ENCODE measurements around the gene ZNF467. TPM values are rescaled to one million over a fixed set of nuclear protein-coding genes. Genes with fewer than 3 reads are reported as not detected.

Gene ZNF467
- total and polyA plus RNA-seq, 8 donors: 3.1 to 16.4 (median 12.2) TPM; not detected in 1

DNA sequence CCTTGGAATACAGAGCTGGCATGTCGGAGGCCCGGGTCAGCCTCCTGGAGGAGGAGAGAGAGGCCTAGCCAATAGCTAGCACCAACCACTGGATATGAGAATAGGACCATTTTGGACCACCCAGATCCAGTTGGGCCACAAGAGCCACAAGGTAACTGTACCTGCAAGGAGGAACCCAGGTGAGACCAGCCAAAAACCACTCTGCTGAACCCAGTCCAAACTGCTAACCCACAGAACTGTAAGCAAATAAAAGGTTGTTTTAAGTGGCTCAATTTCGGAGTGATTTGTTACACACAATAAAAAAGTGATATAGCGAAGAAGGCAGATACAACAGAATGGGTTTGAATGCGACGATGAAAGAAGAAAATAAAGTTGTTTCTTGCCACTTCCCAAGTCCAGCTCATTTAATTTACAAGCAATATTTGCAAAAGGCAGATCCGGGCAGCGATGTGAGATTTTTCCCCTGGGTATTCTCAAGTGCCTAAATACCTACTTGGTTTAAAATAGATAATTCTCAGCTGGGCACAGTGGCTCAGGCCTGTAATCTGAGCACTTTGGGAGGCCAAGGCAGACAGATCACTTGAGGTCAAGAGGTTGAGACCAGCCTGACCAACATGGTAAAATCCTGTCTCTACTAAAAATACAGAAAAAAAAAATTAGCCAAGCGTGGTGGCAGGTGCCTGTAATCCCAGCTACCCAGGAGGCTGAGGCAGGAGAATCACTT lies 23.1 kb downstream of the ZNF467 start:
- H3K4me1 ChIP-seq: peaks cover 0 to 2% (median 0%) of the 10 kb centered on the region in 4 donors
- no peak for DNase-seq
- H3K27me3 ChIP-seq: no peaks in the 10 kb centered on the region
- 95 to 97% (median 96%) methylated on average over 7 to 9 of the region's 9 CpGs for WGBS, 5 donors
- no peaks in the 10 kb centered on the region for H3K36me3 ChIP-seq
- intact Hi-C loops (cut with DNase I; ENCODE audit: low total_unique reads): no loop called here
- TF ChIP-seq, protein P1, sequence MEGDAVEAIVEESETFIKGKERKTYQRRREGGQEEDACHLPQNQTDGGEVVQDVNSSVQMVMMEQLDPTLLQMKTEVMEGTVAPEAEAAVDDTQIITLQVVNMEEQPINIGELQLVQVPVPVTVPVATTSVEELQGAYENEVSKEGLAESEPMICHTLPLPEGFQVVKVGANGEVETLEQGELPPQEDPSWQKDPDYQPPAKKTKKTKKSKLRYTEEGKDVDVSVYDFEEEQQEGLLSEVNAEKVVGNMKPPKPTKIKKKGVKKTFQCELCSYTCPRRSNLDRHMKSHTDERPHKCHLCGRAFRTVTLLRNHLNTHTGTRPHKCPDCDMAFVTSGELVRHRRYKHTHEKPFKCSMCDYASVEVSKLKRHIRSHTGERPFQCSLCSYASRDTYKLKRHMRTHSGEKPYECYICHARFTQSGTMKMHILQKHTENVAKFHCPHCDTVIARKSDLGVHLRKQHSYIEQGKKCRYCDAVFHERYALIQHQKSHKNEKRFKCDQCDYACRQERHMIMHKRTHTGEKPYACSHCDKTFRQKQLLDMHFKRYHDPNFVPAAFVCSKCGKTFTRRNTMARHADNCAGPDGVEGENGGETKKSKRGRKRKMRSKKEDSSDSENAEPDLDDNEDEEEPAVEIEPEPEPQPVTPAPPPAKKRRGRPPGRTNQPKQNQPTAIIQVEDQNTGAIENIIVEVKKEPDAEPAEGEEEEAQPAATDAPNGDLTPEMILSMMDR (IDR thresholded peaks at IDR 0.05): no peak
- TF ChIP-seq POLR2A (IDR thresholded peaks at IDR 0.05) (no peak), POLR2AphosphoS5 (IDR thresholded peaks at IDR 0.05) (no peak), EP300 (IDR thresholded peaks at IDR 0.05) (no peak)
- H3K27ac ChIP-seq: no peak overlapping the region
- no peak overlapping the region for H3K4me3 ChIP-seq
- no peaks in the 10 kb centered on the region for H3K9me3 ChIP-seq

DNA sequence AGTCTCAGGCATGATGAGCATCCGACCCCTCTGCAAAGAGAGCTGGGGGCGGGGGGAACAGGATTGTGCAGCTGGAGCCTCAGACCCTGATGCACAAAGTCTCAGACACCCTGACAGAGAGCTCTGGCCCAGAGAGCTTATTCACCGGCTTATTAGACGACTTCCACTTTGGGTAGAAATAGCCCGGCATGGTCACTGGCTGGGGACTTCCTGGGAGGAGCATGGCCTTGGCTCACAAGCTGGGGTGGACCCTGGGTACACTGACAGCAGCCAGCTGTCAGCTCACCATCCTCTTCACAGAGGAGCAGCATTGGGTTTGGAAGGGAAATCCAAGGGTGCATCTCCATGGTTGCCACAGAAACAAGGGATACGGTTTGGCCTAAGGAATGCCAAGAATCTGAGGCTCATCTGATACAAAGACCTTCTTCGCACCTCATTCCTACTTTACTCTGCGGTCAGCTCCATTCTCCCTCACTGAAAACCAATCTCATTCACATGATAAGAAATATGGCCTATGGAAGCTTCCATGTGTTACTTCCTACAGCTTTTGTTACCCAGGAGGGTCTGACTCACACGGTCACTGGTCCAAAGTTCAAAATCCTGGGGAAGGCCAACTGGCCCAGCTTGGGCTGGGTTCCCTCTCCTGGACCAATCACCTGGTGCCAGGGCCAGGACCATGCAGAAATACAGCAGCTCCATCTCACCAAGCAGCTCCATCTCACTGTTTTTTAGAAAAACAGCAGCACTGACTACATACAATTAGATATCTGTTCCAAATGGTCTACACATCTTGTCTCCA lies 25.1 kb downstream of the ZNF467 start:
- Histone ChIP-seq H3K36me3 (no peaks in the 10 kb centered on the region), H3K4me3 (no peak overlapping the region), H3K27ac (no peak overlapping the region), H3K4me1 (peaks cover 0 to 16% (median 6%) of the 10 kb centered on the region in 4 donors), H3K27me3 (no peaks in the 10 kb centered on the region), H3K9me3 (no peaks in the 10 kb centered on the region)
- TF ChIP-seq, protein P1 (IDR thresholded peaks at IDR 0.05): no peak
- no peak for DNase-seq
- intact Hi-C loops (cut with DNase I; ENCODE audit: low total_unique reads): no loop called here
- WGBS, 5 donors: 62 to 73% (median 65%) methylated on average over 9 of the region's 9 CpGs

DNA sequence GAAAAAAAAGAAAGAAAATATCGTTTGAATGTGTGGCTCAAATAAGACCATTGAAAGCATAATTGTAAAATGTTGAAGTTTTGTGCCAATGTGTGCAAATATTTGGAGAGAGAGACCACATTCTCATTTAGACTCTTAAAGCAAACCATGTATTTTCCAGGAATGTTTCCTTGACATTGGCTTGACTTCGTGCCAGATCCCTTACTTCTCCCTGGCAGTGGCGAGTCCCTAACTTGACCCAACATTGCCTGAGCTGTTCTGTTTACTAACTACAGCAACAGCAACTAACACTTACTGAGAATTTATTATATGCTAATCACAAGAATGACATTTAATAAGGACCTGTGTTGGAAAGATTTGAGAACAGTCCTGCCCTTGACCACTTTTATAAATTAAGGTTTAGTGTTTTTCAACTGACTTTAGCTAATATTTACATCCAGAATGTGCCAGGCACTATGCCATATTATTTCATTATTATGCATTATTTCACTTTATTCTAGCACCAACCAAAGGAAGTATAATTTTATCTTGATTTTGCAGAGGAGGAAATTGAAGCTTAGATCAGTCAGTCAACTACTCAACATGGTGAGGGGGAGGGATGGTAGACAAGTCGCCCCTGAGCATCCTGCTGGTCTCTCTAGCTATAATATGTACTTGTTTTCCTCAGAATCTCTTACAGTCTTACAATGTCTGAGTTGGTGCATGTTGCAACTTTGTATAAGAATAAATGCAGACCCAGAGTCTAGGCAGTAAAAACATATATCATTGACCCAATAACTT lies 29.7 kb downstream of the ZNF467 start:
- intact Hi-C loops (cut with DNase I; ENCODE audit: low total_unique reads): loop anchor here (5.0 kb wide), 1 partner anchor 81 kb away; no protein-coding TSS in a partner anchor
- no peak for TF ChIP-seq EP300 (IDR thresholded peaks at IDR 0.05)
- TF ChIP-seq, protein P1 (IDR thresholded peaks at IDR 0.05): no peak
- no peak for TF ChIP-seq POLR2A (IDR thresholded peaks at IDR 0.05)
- no peak for TF ChIP-seq POLR2AphosphoS5 (IDR thresholded peaks at IDR 0.05)
- peak in 1 of 2 donors; percentile 52 for DNase-seq
- Histone ChIP-seq H3K9me3 (no peaks in the 10 kb centered on the region), H3K4me1 (peaks cover 11 to 27% (median 25%) of the 10 kb centered on the region in 4 donors), H3K4me3 (no peak overlapping the region), H3K36me3 (no peaks in the 10 kb centered on the region), H3K27ac (no peak overlapping the region), H3K27me3 (no peaks in the 10 kb centered on the region)
- WGBS, 5 donors: 11 to 26% (median 18%) methylated on average over 4 of the region's 4 CpGs
